ENCODE measurements around the gene PANK4.

PANK4 gene

GRCh38 chr1:2534315-2534686 lies 7.9 kb upstream of the PANK4 start:
- H3K4me3 ChIP-seq (ENCODE audit: low read length), result no peak overlapping the region
- DNase-seq (ENCODE audit: low read depth, low spot score), result no peak

GRCh38 chr1:2533365-2533764 lies 7.0 kb upstream of the PANK4 start:
- H3K4me3 ChIP-seq (ENCODE audit: low read length), result no peak overlapping the region
- DNase-seq (ENCODE audit: low read depth, low spot score), result no peak

- no peak for DNase-seq (ENCODE audit: low read depth, low spot score)
- H3K4me3 ChIP-seq (ENCODE audit: low read length), result no peak overlapping the region
Measured at GRCh38 chr1:2532485-2533160, 6.2 kb upstream of the PANK4 start.

- no peak for DNase-seq (ENCODE audit: low read depth, low spot score)
Measured at GRCh38 chr1:2530513-2531361, 4.3 kb upstream of the PANK4 start.

GRCh38 chr1:2529784-2530512 lies 3.6 kb upstream of the PANK4 start, which contains the start of gene HES5:
HES5 (minus strand) TSS chr1:2530263; CDS start chr1:2530164, 99 bp downstream.
- H3K4me3 ChIP-seq (ENCODE audit: low read length), result no peak within 1 kb of the TSS
- DNase-seq (ENCODE audit: low read depth, low spot score), result no peak

More at GRCh38 chr1:2530513-2531361, 4.3 kb upstream of the PANK4 start:
- H3K4me3 ChIP-seq (ENCODE audit: low read length), result no peak overlapping the region

- no peak overlapping the region for H3K4me3 ChIP-seq (ENCODE audit: low read length)
- DNase-seq (ENCODE audit: low read depth, low spot score), result no peak
Measured at GRCh38 chr1:2528966-2529783, 2.8 kb upstream of the PANK4 start.

GRCh38 chr1:2528611-2528965 lies 2.2 kb upstream of the PANK4 start:
- no peak for DNase-seq (ENCODE audit: low read depth, low spot score)
- no peak overlapping the region for H3K4me3 ChIP-seq (ENCODE audit: low read length)

- no peak for DNase-seq (ENCODE audit: low read depth, low spot score)
- H3K4me3 ChIP-seq (ENCODE audit: low read length), result no peak overlapping the region
Measured at GRCh38 chr1:2528016-2528415, 1.6 kb upstream of the PANK4 start.

GRCh38 chr1:2527556-2527860 lies 1.1 kb upstream of the PANK4 start:
- DNase-seq (ENCODE audit: low read depth, low spot score), result no peak
- no peak overlapping the region for H3K4me3 ChIP-seq (ENCODE audit: low read length)

- peak overlapping the region; percentile 81 for H3K4me3 ChIP-seq (ENCODE audit: low read length)
- DNase-seq (ENCODE audit: low read depth, low spot score), result peak; percentile 35
Measured at GRCh38 chr1:2526824-2527555, 594 bp upstream of the PANK4 start.

GRCh38 chr1:2525572-2525919 lies 850 bp downstream of the PANK4 start:
- DNase-seq (ENCODE audit: low read depth, low spot score), result no peak
- H3K4me3 ChIP-seq (ENCODE audit: low read length), result peak overlapping the region; percentile 81

GRCh38 chr1:2523891-2524609 lies 2.3 kb downstream of the PANK4 start:
- no peak overlapping the region for H3K4me3 ChIP-seq (ENCODE audit: low read length)
- DNase-seq (ENCODE audit: low read depth, low spot score), result no peak

GRCh38 chr1:2523191-2523890 lies 3.1 kb downstream of the PANK4 start:
- no peak overlapping the region for H3K4me3 ChIP-seq (ENCODE audit: low read length)
- DNase-seq (ENCODE audit: low read depth, low spot score), result no peak

- H3K4me3 ChIP-seq (ENCODE audit: low read length), result no peak overlapping the region
- DNase-seq (ENCODE audit: low read depth, low spot score), result no peak
Measured at GRCh38 chr1:2522230-2522629, 4.2 kb downstream of the PANK4 start.

GRCh38 chr1:2520806-2521205 lies 5.6 kb downstream of the PANK4 start:
- no peak overlapping the region for H3K4me3 ChIP-seq (ENCODE audit: low read length)
- DNase-seq (ENCODE audit: low read depth, low spot score), result no peak

GRCh38 chr1:2520206-2520605 lies 6.2 kb downstream of the PANK4 start:
- DNase-seq (ENCODE audit: low read depth, low spot score), result no peak
- H3K4me3 ChIP-seq (ENCODE audit: low read length), result no peak overlapping the region

GRCh38 chr1:2519729-2520128 lies 6.7 kb downstream of the PANK4 start:
- H3K4me3 ChIP-seq (ENCODE audit: low read length), result no peak overlapping the region
- DNase-seq (ENCODE audit: low read depth, low spot score), result no peak

All from Jurkat, Clone E6-1 (cell line).